H9 (cell line): ENCODE results near the gene TACR2. TPM values are rescaled to one million over a fixed set of nuclear protein-coding genes. Genes with fewer than 3 reads are reported as not detected.

Source experiments
- DNase-seq: peaks from one replicate; pipeline ENCODE4 v3.0.0-alpha.2; 2017
- H2AFZ ChIP-seq: one replicate; pipeline ENCODE4 v1.6.1; 2013; ENCODE audit warnings: mild to moderate bottlenecking, low read length, control low read depth, moderate library complexity
- H2AK5ac ChIP-seq: 2 replicates; pipeline ENCODE4 v1.6.1; 2013; ENCODE audit warnings: low read length, control low read depth, mixed read lengths; ENCODE audit not compliant: insufficient read length
- H2BK120ac ChIP-seq: one replicate; pipeline ENCODE4 v1.6.1; 2013; ENCODE audit warnings: low read depth, mild to moderate bottlenecking, low read length, control low read depth, inconsistent platforms; ENCODE audit not compliant: poor library complexity, severe bottlenecking
- H2BK12ac ChIP-seq: 2 replicates; pipeline ENCODE4 v1.6.1; 2013; ENCODE audit warnings: low read length, control low read depth, mixed read lengths, low read depth; ENCODE audit not compliant: insufficient read length
- H2BK15ac ChIP-seq: 2 replicates; pipeline ENCODE4 v1.6.1; 2013; ENCODE audit warnings: low read depth, low read length, control low read depth
- H2BK20ac ChIP-seq: one replicate; pipeline ENCODE4 v1.6.1; 2013; ENCODE audit warnings: low read depth, mild to moderate bottlenecking, low read length, control low read depth, inconsistent platforms; ENCODE audit not compliant: poor library complexity, severe bottlenecking
- H2BK5ac ChIP-seq: 2 replicates; pipeline ENCODE4 v1.6.1; 2013; ENCODE audit warnings: low read length, control low read depth, mixed read lengths; ENCODE audit not compliant: insufficient read length
- H3K14ac ChIP-seq: 2 replicates; pipeline ENCODE4 v1.6.1; 2013; ENCODE audit warnings: low read length, control low read depth; ENCODE audit not compliant: insufficient read depth
- H3K18ac ChIP-seq: 2 replicates; pipeline ENCODE4 v1.6.1; 2013; ENCODE audit warnings: low read depth, mild to moderate bottlenecking, mixed read lengths, low read length, control low read depth; ENCODE audit not compliant: insufficient read length
- H3K23ac ChIP-seq: 2 replicates; pipeline ENCODE4 v1.6.1; 2013; ENCODE audit warnings: low read length, control low read depth, mixed read lengths, low read depth; ENCODE audit not compliant: insufficient read length
- H3K23me2 ChIP-seq: 2 replicates; pipeline ENCODE4 v1.6.1; 2013; ENCODE audit warnings: low read depth, mild to moderate bottlenecking, mixed read lengths, low read length, control low read depth; ENCODE audit not compliant: insufficient read length, poor library complexity, severe bottlenecking
- H3K27ac ChIP-seq: 2 replicates; pipeline ENCODE4 v1.5.1; 2013; ENCODE audit warnings: low read length, control low read depth, mixed read lengths, low read depth; ENCODE audit not compliant: insufficient read length
- H3K27me3 ChIP-seq: 2 replicates; pipeline ENCODE4 v1.6.1; 2013; ENCODE audit warnings: low read length, control low read depth, inconsistent platforms; ENCODE audit not compliant: insufficient read depth
- H3K4ac ChIP-seq: 2 replicates; pipeline ENCODE4 v1.6.1; 2013; ENCODE audit warnings: low read depth, mild to moderate bottlenecking, control low read depth, inconsistent platforms, low read length, moderate library complexity
- H3K4me1 ChIP-seq: 2 replicates; pipeline ENCODE4 v1.6.1; 2013; ENCODE audit warnings: low read length, control low read depth, inconsistent platforms; ENCODE audit not compliant: insufficient read depth
- H3K4me2 ChIP-seq: 2 replicates; pipeline ENCODE4 v1.6.1; 2013; ENCODE audit warnings: low read length, control low read depth, mixed read lengths; ENCODE audit not compliant: insufficient read length, insufficient read depth
- H3K56ac ChIP-seq: 2 replicates; pipeline ENCODE4 v1.6.1; 2013; ENCODE audit warnings: low read depth, mild to moderate bottlenecking, mixed read lengths, low read length, control low read depth; ENCODE audit not compliant: insufficient read length
- H3K79me1 ChIP-seq: 2 replicates; pipeline ENCODE4 v1.6.1; 2013; ENCODE audit warnings: low read depth, mild to moderate bottlenecking, moderate library complexity, low read length, control low read depth, inconsistent platforms; ENCODE audit not compliant: insufficient read depth, poor library complexity, severe bottlenecking
- H3K79me2 ChIP-seq: 2 replicates; pipeline ENCODE4 v1.6.1; 2013; ENCODE audit warnings: low read length, control low read depth, inconsistent platforms; ENCODE audit not compliant: insufficient read depth
- H3K9ac ChIP-seq: 2 replicates; pipeline ENCODE4 v1.6.1; 2013; ENCODE audit warnings: low read length, control low read depth, mixed read lengths; ENCODE audit not compliant: insufficient read length; ENCODE audit errors: extremely low read depth
- H3K9me3 ChIP-seq: one replicate; pipeline ENCODE4 v1.6.1; 2013; ENCODE audit warnings: low read depth, low read length, inconsistent platforms; ENCODE audit not compliant: control insufficient read depth
- H3T11ph ChIP-seq: one replicate; pipeline ENCODE4 v1.6.1; 2013; ENCODE audit warnings: mild to moderate bottlenecking, low read length, control low read depth, inconsistent platforms
- H4K20me1 ChIP-seq: one replicate; pipeline ENCODE4 v1.6.1; 2013; ENCODE audit not compliant: control insufficient read depth, insufficient read length, insufficient read depth
- H4K5ac ChIP-seq: 2 replicates; pipeline ENCODE4 v1.6.1; 2013; ENCODE audit warnings: low read depth, mild to moderate bottlenecking, mixed read lengths, low read length, control low read depth; ENCODE audit not compliant: insufficient read length
- H4K8ac ChIP-seq: replicated peaks from 2 replicates; pipeline ENCODE4 v1.6.1; 2013; ENCODE audit warnings: low read length, control low read depth, mixed read lengths, low read depth; ENCODE audit not compliant: insufficient read length
- H4K91ac ChIP-seq: 2 replicates; pipeline ENCODE4 v1.6.1; 2013; ENCODE audit warnings: low read depth, mild to moderate bottlenecking, moderate library complexity, mixed read lengths, low read length, control low read depth; ENCODE audit not compliant: insufficient read length
- H3K27ac Mint-ChIP-seq, 3 experiments: 2 replicates in 2 of 3; 3 replicates in 1 of 3; pipeline ENCODE4 v1.8.0; 2020 to 2021; ENCODE audit warnings: mixed read lengths in 3 of 3, mild to moderate bottlenecking in 1 of 3, moderate library complexity in 1 of 3
- H3K27me3 Mint-ChIP-seq: 2 replicates; pipeline ENCODE4 v1.8.0; 2021; ENCODE audit warnings: low read depth, mild to moderate bottlenecking, moderate library complexity, mixed read lengths
- H3K36me3 Mint-ChIP-seq, 3 experiments: 2 replicates in 2 of 3; 3 replicates in 1 of 3; pipeline ENCODE4 v1.8.0; 2020 to 2021; ENCODE audit warnings: low read depth in 3 of 3, mixed read lengths in 3 of 3; ENCODE audit not compliant: insufficient read depth in 1 of 3
- H3K4me1 Mint-ChIP-seq, 2 experiments: 2 replicates each; pipeline ENCODE4 v1.8.0; 2020; ENCODE audit warnings: mixed read lengths in 2 of 2
- H3K4me3 Mint-ChIP-seq, 2 experiments: 2 replicates in 1 of 2; 3 replicates in 1 of 2; pipeline ENCODE4 v1.8.0; 2020 to 2021; ENCODE audit warnings: mild to moderate bottlenecking in 2 of 2, mixed read lengths in 2 of 2, moderate library complexity in 1 of 2
- H3K9me3 Mint-ChIP-seq, 2 experiments: 2 replicates in 1 of 2; 3 replicates in 1 of 2; pipeline ENCODE4 v1.8.0; 2020; ENCODE audit warnings: mild to moderate bottlenecking in 2 of 2, mixed read lengths in 2 of 2, moderate library complexity in 1 of 2
- CTCF ChIP-seq: fragments of 200-600 bp; sonication (generic); conservative IDR thresholded peaks from 3 replicates; pipeline ENCODE4 v1.8.0; 2021; ENCODE audit warnings: antibody characterized with exemption, mild to moderate bottlenecking
- WGBS: extraction: QIAGEN DNeasy Blood & Tissue Kit; methylation state at CpG from one replicate; pipeline ENCODE4 v1.1.7; 2013; ENCODE audit warnings: missing lambda C conversion rate, low lambda C conversion rate, mixed read lengths; ENCODE audit not compliant: insufficient read length; ENCODE audit errors: extremely low coverage; 5-methylcytosine and 5-hydroxymethylcytosine counted together
- total RNA-seq: library from RNA; stranded (reverse); gene quantifications from 2 replicates; pipeline ENCODE4 v1.2.1, GENCODE V29; 2021

Gene TACR2
- total RNA-seq, 1 experiment from 2014 or later: not detected

GRCh38 chr10:69392481-69393000, 24.2 kb downstream of the TACR2 start:
- no peak overlapping the region for H4K8ac ChIP-seq
- H3K4ac ChIP-seq: no peak overlapping the region
- no peaks in the 10 kb centered on the region for H3K79me1 ChIP-seq
- Mint-ChIP-seq H3K4me3 (no peak overlapping the region), H3K4me1 (peaks cover 33 to 37% of the 10 kb centered on the region in 2 experiments), H3K27me3 (no peaks in the 10 kb centered on the region), H3K27ac (peak overlapping the region in 2 of 3 experiments; percentile 67 to 92; a peak in 2 of 7 replicates), H3K9me3 (no peaks in the 10 kb centered on the region), H3K36me3 (peaks cover 40 to 58% (median 42%) of the 10 kb centered on the region in 3 experiments)
- H2BK20ac ChIP-seq: no peak overlapping the region
- H3K23ac ChIP-seq: no peak overlapping the region
- no peak overlapping the region for H2AK5ac ChIP-seq
- H4K5ac ChIP-seq: no peak overlapping the region
- no peak overlapping the region for H3K14ac ChIP-seq
- H2BK5ac ChIP-seq: no peak overlapping the region
- H3K27ac ChIP-seq: no peak overlapping the region
- H3K23me2 ChIP-seq: no peaks in the 10 kb centered on the region
- no peak overlapping the region for H3K56ac ChIP-seq
- H3K4me2 ChIP-seq: no peak overlapping the region
- H3T11ph ChIP-seq: no peak overlapping the region
- no peaks in the 10 kb centered on the region for H3K79me2 ChIP-seq
- no peak overlapping the region for H2BK120ac ChIP-seq
- H3K9me3 ChIP-seq: no peaks in the 10 kb centered on the region
- H3K4me1 ChIP-seq: peaks cover 16% of the 10 kb centered on the region; the same call in 1 of the 2 replicates
- no peaks in the 10 kb centered on the region for H4K20me1 ChIP-seq
- no peak overlapping the region for H2BK12ac ChIP-seq
- TF ChIP-seq CTCF: peak; percentile 94
- no peaks in the 10 kb centered on the region for H3K27me3 ChIP-seq
- no peak overlapping the region for H2AFZ ChIP-seq
- peak; percentile 95 for DNase-seq
- WGBS: no CpG with 5 or more reads among the region's 7 CpGs
- no peak overlapping the region for H4K91ac ChIP-seq
- no peak overlapping the region for H3K9ac ChIP-seq
- H3K18ac ChIP-seq: no peak overlapping the region
- no peak overlapping the region for H2BK15ac ChIP-seq
